Measurements from ENCODE around the gene LBHD2. TPM values are rescaled to one million over a fixed set of nuclear protein-coding genes. Genes with fewer than 3 reads are reported as not detected.

LBHD2 gene
- total and polyA plus RNA-seq, 2 of the 8 experiments (the other 6 are each of a cell fraction or from before 2014, with no cell fraction given) = not detected

DNA sequence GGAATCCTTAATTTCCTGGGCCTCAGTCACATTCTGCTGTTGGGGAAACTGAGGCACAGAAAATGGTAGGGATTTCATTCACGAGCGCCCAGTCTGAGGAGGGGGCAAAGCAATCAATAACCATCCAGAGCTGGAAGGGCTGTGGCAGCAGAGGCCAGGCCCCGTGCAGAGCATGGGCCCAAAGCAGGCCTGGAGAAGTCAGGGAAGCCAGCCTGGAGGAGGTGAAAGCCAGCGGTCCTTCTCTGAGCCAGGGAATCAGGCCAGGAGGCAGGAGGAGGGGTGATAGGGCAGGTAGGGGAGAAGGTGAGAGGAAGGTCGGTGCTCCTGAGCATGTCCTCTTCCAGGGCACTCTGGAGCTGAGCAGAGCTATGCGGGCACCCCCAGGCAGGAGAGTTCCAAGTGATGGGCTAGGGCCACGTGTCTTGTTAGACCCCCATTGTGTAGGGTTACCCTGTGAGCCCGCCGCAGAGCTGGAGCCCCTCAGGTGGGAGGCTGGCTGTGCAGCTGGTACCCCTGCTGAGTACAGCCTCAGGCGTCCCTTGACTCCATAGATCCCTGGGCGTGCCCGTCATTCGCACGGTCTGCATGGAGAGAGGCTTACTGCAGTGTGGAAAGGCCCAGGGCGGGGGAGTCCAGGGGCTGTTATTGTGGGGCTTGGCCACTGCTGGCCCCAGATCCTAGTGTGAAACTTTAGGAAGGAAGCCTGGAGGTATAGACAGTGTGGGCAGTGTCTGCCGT lies 44.0 kb downstream of the LBHD2 start:
- H3K4me1 ChIP-seq (replicated peaks in 1 of 4; ENCODE audit: control insufficient read depth in 3 of 4, insufficient read depth in 4 of 4, low read length in 3 of 4) = peaks cover 0 to 21% (median 12%) of the 10 kb centered on the region in 4 experiments; a peak in 5 of 7 replicates
- DNase-seq (ENCODE audit: low read depth in 1 of 2, low spot score in 2 of 2) = no peak
- no peak overlapping the region for H2BK120ac ChIP-seq (replicated peaks; ENCODE audit: low read depth, low read length)
- WGBS, 2 experiments (ENCODE audit: extremely low coverage in 1 of 2, insufficient coverage in 1 of 2, insufficient read length in 1 of 2, insufficient replicate concordance in 2 of 2, low coverage in 1 of 2, low lambda C conversion rate in 2 of 2, missing lambda C conversion rate in 1 of 2) = 92% methylated on average over 12 of the region's 16 CpGs; no CpG with 5 or more reads in 1 of the 2 experiments
- H2AK5ac ChIP-seq (ENCODE audit: low read depth, low read length) = no peak overlapping the region
- no peak overlapping the region for H2BK12ac ChIP-seq (ENCODE audit: low read depth, low read length)
- no peak overlapping the region for H3K4me3 ChIP-seq (ENCODE audit: extremely low read depth in 1 of 4, insufficient read depth in 2 of 4, low read depth in 3 of 4, low read length in 4 of 4)
- no peak for FAIRE-seq
- peaks cover 2% of the 10 kb centered on the region; the same call in 1 of the 2 replicates for H3K23me2 ChIP-seq (ENCODE audit: low read depth, low read length)
- H3K79me2 ChIP-seq (ENCODE audit: control insufficient read depth in 1 of 2, insufficient read depth in 2 of 2, low read length in 2 of 2) = no peaks in the 10 kb centered on the region
- peaks cover 0 to 41% (median 35%) of the 10 kb centered on the region in 4 experiments; a peak in 6 of 7 replicates for H3K27me3 ChIP-seq (replicated peaks in 1 of 4; ENCODE audit: control insufficient read depth in 3 of 4, extremely low read depth in 1 of 4, insufficient read depth in 3 of 4, low read length in 3 of 4)
- H3K14ac ChIP-seq (ENCODE audit: insufficient read length) = no peak overlapping the region
- no peaks in the 10 kb centered on the region for H3K79me1 ChIP-seq (ENCODE audit: low read depth, low read length)
- H3K36me3 ChIP-seq (ENCODE audit: control insufficient read depth in 2 of 4, insufficient read depth in 4 of 4, low read length in 3 of 4) = peaks cover 0 to 6% (median 4%) of the 10 kb centered on the region in 4 experiments; a peak in 5 of 8 replicates
- CTCF ChIA-PET (ENCODE audit: partially characterized antibody) = interaction anchor here (0.6 to 18.4 kb wide), 15 partner anchors 8 to 532 kb away, joined by 3 to 276 read pairs (median 6); no protein-coding TSS in a partner anchor
- H2AFZ ChIP-seq (ENCODE audit: low read length) = no peak overlapping the region
- 0 out of 4 replicates have a peak overlapping the region, but pooled peaks of 1 of the 2 experiments have one; percentile 30 for H3K4me2 ChIP-seq (ENCODE audit: insufficient read depth in 1 of 2, low read depth in 2 of 2, low read length in 2 of 2)
- H3K23ac ChIP-seq (ENCODE audit: insufficient read length) = no peak overlapping the region
- H4K8ac ChIP-seq (ENCODE audit: extremely low read depth, insufficient read depth, low read length) = 0 out of 2 replicates have a peak overlapping the region, but pooled peaks have one; percentile 85
- H2BK15ac ChIP-seq (ENCODE audit: low read length) = no peak overlapping the region
- H2BK20ac ChIP-seq (ENCODE audit: low read length) = no peak overlapping the region
- H3K27ac ChIP-seq (ENCODE audit: low read depth, low read length) = no peak overlapping the region
- H4K20me1 ChIP-seq (replicated peaks in 1 of 2; ENCODE audit: control insufficient read depth in 1 of 2, insufficient read depth in 2 of 2, low read length in 2 of 2) = peaks cover 6 to 15% of the 10 kb centered on the region in 2 experiments
- no peaks in the 10 kb centered on the region for H3K9me3 ChIP-seq (ENCODE audit: insufficient read depth in 2 of 2, low read depth in 1 of 2, low read length in 1 of 2)
- H3K4ac ChIP-seq (replicated peaks; ENCODE audit: insufficient read length, low read depth, low read length) = no peak overlapping the region
- H4K91ac ChIP-seq (replicated peaks; ENCODE audit: insufficient read length, low read length) = no peak overlapping the region
- no peak overlapping the region for H2BK5ac ChIP-seq (ENCODE audit: low read depth, low read length)
- peak overlapping the region; percentile 32; the same call in 1 of the 2 replicates for H3K18ac ChIP-seq (ENCODE audit: extremely low read depth, low read length)
- POLR2A ChIA-PET (ENCODE audit: partially characterized antibody) = interaction anchor here (1.0 to 4.6 kb wide), 7 partner anchors 9 to 394 kb away, joined by 3 to 26 read pairs (median 4); partner anchors contain the start of genes CKB and EIF5
- H4K5ac ChIP-seq (ENCODE audit: insufficient read length, low read depth, low read length) = no peak overlapping the region
- H3K9ac ChIP-seq (replicated peaks in 1 of 4; ENCODE audit: extremely low read depth in 1 of 4, low read depth in 3 of 4, low read length in 3 of 4) = no peak overlapping the region
- no peak overlapping the region for H3K56ac ChIP-seq (replicated peaks; ENCODE audit: insufficient read length, low read depth, low read length)
- TF ChIP-seq CEBPB (IDR thresholded peaks at IDR 0.05; ENCODE audit: low read depth, low read length) (no peak), GABPA (IDR thresholded peaks at IDR 0.05; ENCODE audit: borderline replicate concordance, insufficient read depth, low read length) (no peak), CTBP2 (IDR thresholded peaks at IDR 0.05; ENCODE audit: borderline replicate concordance, insufficient read depth, insufficient read length, low read length) (no peak), SUZ12 (IDR thresholded peaks at IDR 0.05; ENCODE audit: low read length) (no peak), KDM4A (IDR thresholded peaks at IDR 0.05; ENCODE audit: low read depth, low read length, severe bottlenecking) (no peak), CHD2 (IDR thresholded peaks at IDR 0.05; ENCODE audit: low read length) (no peak), TAF1 (IDR thresholded peaks at IDR 0.05; ENCODE audit: low read depth, low read length) (no peak), HDAC6 (IDR thresholded peaks at IDR 0.05; ENCODE audit: low read depth, low read length) (no peak), EP300 (IDR thresholded peaks at IDR 0.05; ENCODE audit: borderline replicate concordance in 1 of 2, low read depth in 2 of 2, low read length in 2 of 2) (no peak), POLR2AphosphoS5 (IDR thresholded peaks at IDR 0.05; ENCODE audit: low read depth, low read length) (no peak)
- TF ChIP-seq, protein P1, sequence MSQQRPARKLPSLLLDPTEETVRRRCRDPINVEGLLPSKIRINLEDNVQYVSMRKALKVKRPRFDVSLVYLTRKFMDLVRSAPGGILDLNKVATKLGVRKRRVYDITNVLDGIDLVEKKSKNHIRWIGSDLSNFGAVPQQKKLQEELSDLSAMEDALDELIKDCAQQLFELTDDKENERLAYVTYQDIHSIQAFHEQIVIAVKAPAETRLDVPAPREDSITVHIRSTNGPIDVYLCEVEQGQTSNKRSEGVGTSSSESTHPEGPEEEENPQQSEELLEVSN (IDR thresholded peaks at IDR 0.05) = no peak
